ENCODE data around the gene ASB2.

DNA sequence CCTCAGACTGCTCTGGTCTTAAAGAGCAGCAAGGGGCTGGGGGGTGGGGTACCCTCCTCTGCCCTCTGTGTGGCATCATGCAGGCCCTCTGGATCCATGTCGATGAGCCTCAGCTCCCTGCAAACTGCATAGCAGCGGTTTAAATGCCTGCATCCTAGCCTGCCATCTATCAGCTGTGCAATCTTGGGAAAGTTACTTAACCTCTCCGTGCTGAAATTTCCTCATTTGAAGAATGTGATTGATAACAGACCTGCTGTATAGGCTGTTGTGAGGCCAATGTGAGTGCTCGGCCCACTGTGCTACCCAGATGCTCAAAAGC is 45.4 kb downstream of the ASB2 start:
- TF ChIP-seq, protein P1, sequence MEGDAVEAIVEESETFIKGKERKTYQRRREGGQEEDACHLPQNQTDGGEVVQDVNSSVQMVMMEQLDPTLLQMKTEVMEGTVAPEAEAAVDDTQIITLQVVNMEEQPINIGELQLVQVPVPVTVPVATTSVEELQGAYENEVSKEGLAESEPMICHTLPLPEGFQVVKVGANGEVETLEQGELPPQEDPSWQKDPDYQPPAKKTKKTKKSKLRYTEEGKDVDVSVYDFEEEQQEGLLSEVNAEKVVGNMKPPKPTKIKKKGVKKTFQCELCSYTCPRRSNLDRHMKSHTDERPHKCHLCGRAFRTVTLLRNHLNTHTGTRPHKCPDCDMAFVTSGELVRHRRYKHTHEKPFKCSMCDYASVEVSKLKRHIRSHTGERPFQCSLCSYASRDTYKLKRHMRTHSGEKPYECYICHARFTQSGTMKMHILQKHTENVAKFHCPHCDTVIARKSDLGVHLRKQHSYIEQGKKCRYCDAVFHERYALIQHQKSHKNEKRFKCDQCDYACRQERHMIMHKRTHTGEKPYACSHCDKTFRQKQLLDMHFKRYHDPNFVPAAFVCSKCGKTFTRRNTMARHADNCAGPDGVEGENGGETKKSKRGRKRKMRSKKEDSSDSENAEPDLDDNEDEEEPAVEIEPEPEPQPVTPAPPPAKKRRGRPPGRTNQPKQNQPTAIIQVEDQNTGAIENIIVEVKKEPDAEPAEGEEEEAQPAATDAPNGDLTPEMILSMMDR (IDR thresholded peaks at IDR 0.05; ENCODE audit: low read depth, low read length) = no peak
- no peak for TF ChIP-seq EZH2phosphoT487 (IDR thresholded peaks at IDR 0.05; ENCODE audit: low read depth)
